ENCODE measurements around the gene INSRR.

INSRR gene

GRCh38 chr1:156881101-156881500 is 22.2 kb upstream of the INSRR start:
- Histone ChIP-seq H3K4me3 (no peak overlapping the region), H3K27ac (no peak overlapping the region)
- no peak for TF ChIP-seq CTCF (IDR thresholded peaks at IDR 0.05)
- no peak for DNase-seq (ENCODE audit: low spot score)

- DNase-seq (ENCODE audit: low spot score), result no peak
- Histone ChIP-seq H3K4me3 (no peak overlapping the region), H3K27ac (no peak overlapping the region)
- TF ChIP-seq CTCF (IDR thresholded peaks at IDR 0.05), result no peak
Measured at GRCh38 chr1:156880473-156880872, 21.6 kb upstream of the INSRR start.

GRCh38 chr1:156879876-156880275 is 21.0 kb upstream of the INSRR start:
- no peak for TF ChIP-seq CTCF (IDR thresholded peaks at IDR 0.05)
- no peak overlapping the region for H3K4me3 ChIP-seq
- H3K27ac ChIP-seq, result no peak overlapping the region
- no peak for DNase-seq (ENCODE audit: low spot score)

GRCh38 chr1:156877433-156878170 is 18.7 kb upstream of the INSRR start:
- no peak for DNase-seq (ENCODE audit: low spot score)
- no peak overlapping the region for H3K4me3 ChIP-seq
- TF ChIP-seq CTCF (IDR thresholded peaks at IDR 0.05), result no peak
- no peak overlapping the region for H3K27ac ChIP-seq

- Histone ChIP-seq H3K4me3 (no peak overlapping the region), H3K27ac (no peak overlapping the region)
- no peak for DNase-seq (ENCODE audit: low spot score)
- no peak for TF ChIP-seq CTCF (IDR thresholded peaks at IDR 0.05)
Measured at GRCh38 chr1:156876281-156876680, 17.4 kb upstream of the INSRR start.

- DNase-seq (ENCODE audit: low spot score), result no peak
- no peak overlapping the region for H3K4me3 ChIP-seq
- H3K27ac ChIP-seq, result no peak overlapping the region
- TF ChIP-seq CTCF (IDR thresholded peaks at IDR 0.05), result no peak
Measured at GRCh38 chr1:156875341-156875615, 16.4 kb upstream of the INSRR start.

- Histone ChIP-seq H3K27ac (no peak overlapping the region), H3K4me3 (no peak overlapping the region)
- TF ChIP-seq CTCF (IDR thresholded peaks at IDR 0.05), result no peak
- no peak for DNase-seq (ENCODE audit: low spot score)
Measured at GRCh38 chr1:156874572-156875340, 15.8 kb upstream of the INSRR start.

Data from coronary artery (tissue), 2 donors.